IPS DF 4.7 (cell line): ENCODE data around the gene CLIP1.
A peak's percentile ranks its signal among the peaks of the same experiment; 100 is the strongest.
"Not testable (repeated sequence)": the region's sequence is repeated elsewhere in the genome, so short reads cannot be mapped to it uniquely, and the experiment has no call there.

Source experiments
- DNase-seq: peaks from one replicate; pipeline ENCODE4 v3.0.0-alpha.2; 2013; ENCODE audit warnings: low spot score; ENCODE audit errors: extremely low read depth

Gene CLIP1

DNA sequence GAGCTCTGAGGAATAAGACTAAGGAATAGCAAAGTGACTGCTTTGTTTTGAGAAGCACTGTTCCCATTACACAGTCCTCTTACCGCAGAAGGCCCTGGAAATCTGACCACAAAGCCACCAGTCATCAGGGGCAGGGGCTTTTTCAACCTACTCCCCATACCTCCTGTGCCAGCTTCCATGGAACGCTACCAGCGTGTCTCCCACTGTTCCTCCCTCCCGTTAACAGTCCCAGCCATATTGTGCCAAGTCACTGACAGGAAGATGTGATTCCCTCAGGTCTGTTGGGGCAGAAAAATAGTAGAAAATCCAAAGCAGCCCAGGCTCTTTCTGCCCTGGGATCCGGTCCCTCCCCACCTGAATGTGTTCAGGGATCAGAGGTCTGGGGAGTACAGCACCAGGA, 109.5 kb downstream of the CLIP1 start:
- DNase-seq: no peak

GRCh38 chr12:122311696-122312095, 110.8 kb downstream of the CLIP1 start:
- DNase-seq: no peak

- DNase-seq: no peak
Observed at GRCh38 chr12:122310626-122311333, 111.7 kb downstream of the CLIP1 start.

- no peak for DNase-seq
Observed at GRCh38 chr12:122309564-122310121, 112.8 kb downstream of the CLIP1 start.

- no peak for DNase-seq
Observed at GRCh38 chr12:122308811-122309210, 113.7 kb downstream of the CLIP1 start.

DNA sequence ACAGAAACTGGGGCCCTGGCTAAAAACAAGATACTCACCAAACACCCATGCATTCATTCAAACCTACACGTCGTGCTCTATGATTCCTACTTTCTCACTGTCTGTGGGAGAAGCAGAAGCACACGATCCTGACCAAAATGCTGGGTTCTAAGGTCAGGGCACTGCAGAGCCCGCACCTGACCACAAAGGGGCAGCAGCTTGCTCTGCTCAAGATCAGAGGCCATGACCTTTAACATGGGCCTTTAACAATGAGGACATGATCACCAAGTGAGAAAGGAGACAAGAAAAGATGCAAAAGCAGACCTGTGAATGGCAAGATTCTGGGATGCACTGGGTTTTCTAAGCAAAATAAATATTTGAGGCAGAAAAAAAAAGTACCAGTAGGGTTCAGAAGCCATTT, 116.1 kb downstream of the CLIP1 start:
- no peak for DNase-seq

DNA sequence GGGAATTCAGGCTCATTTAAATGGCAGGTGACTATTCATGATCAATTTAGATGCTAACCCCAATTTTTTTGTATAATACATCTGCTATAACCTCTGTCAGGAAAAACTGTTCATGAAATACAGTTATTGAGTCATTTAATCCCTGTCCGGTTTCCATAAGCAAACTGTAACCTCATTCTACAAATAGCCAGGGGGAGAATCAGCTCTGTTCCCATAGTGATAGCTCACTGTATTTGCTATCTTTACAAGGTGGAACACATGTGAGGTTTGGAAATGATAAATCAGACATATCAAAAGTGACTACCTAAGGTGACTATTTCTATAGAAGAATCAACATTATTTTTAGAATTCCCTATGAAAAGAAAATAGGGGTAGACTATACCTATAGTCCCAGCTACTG, 117.5 kb downstream of the CLIP1 start:
- no peak for DNase-seq

DNA sequence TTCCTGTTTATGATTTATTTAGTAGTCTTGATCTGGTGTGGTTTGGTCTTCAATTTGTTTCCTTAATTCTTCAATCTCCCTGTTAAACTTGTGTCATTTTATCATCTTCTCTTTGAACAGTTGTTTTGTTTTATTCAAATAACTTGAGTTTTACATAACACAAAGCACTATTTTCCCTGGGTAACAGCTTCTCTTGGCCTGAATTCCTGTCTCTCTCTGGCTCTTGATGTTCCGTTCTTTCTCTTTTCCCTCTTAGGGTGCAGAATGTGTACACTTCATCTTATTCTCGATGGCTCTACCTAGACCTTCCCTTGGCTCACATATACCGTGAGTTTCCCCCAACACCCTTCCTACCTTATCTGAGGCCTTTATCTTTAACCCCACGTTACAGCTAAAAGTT, 119.4 kb downstream of the CLIP1 start:
- no peak for DNase-seq

DNA sequence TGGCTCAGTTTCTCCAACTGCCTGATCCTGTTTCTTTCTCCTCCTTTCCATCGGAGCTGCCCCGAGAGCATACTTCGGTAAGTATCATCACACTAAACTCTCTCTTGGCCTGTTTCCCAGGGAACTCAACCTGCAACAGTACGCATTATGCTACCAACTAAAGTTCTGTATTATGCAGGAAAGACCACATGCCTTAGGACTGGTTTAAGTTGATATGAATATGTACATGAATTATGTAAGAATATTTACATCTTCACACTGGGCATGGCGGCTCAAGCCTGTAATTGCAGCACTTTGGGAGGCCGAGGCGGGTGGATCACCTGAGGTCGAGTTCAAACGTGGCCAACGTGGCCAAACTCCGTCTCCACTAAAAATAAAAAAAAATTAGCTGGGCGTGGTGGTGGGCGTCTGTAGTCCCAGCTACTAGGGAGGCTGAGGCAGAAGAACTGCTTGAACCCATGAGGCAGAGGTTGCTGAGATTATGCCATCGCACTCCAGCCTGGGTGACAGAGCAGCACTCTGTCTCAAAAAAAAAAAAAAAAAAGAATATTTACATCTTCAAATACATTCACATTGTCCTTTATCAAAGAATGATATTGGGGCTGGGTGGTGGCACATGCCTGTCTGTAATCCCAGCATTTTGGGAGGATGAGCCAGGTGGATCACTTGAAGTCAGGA, 124.3 kb downstream of the CLIP1 start:
- no peak for DNase-seq

- no peak for DNase-seq
Observed at GRCh38 chr12:122297494-122297893, 125.0 kb downstream of the CLIP1 start.

DNA sequence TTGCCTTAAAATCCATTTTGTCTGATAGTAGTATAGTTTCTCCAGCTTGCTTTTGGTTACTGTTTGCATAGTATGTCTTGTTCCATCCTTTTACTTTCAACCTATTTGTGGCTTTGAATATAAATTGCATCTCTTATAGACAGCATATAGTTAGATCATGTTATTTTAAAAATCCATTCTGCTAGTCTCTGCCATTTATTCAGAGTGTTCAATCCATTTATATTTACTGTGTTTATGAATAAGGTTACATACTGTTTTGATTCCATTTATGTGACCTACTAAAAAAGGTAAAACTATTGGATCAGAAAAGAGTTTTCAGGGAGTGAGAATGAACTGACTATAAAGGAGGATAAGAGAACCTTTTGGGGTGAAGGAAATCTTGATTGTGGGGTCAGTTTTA, 126.6 kb downstream of the CLIP1 start:
- DNase-seq: no peak

DNA sequence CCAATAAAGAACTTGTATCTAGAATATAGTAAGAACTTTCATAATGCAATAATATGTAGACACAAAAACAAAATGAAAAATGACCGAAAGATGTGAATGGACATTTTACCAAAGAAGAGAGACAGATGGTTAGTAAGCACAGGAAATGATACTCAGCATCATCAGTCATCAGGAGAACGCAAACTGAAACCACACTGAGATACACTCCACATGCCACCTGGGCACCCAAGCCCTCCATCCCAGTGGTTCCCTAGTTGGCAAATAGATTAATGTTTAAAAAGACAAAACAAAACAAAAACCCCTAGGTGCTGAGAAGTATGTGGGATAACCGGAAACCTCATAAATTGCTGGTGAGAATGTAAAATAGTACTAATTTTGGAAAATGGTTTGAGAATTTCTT, 129.4 kb downstream of the CLIP1 start:
- DNase-seq: no peak

DNA sequence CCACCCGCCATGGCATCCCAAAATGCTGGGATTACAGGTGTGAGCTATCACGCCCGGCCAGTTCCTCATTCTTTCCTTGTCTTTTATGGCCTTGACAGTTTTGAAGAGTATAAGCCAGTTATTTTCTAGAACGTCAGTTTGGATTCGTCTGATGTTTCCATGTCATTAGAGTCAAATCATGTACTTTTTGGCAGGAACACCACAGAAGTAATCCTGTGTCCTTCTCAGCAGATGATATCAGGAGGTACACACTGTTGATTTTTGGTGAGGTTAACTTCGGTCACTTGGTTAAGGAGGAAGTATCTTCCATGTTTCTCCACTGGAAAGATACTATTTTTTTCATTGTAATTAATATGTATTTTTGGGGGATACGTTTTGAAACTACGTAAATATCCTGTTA, 131.0 kb downstream of the CLIP1 start:
- no peak for DNase-seq

DNA sequence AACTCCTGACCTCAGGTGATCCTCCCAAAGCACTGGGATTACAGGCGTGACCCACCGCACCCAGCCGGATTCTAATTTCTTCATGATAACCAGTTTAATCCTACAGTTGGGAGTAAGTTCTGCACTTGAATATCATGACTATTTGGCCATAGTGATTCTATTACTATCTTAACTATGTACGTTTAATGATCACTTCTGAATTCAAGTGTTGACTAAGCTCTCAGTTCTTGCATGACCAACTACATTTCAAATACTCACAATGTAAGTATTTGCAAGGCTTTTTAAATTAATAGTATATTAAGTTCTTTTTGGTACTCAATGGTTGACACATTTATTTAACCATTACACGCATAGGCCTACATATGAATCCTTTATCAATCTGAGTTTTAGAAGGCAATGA, 138.8 kb downstream of the CLIP1 start:
- DNase-seq: no peak

GRCh38 chr12:122282061-122282460, 140.4 kb downstream of the CLIP1 start:
- no peak for DNase-seq

- no peak for DNase-seq
Observed at GRCh38 chr12:122276242-122276641, 146.2 kb downstream of the CLIP1 start.

DNA sequence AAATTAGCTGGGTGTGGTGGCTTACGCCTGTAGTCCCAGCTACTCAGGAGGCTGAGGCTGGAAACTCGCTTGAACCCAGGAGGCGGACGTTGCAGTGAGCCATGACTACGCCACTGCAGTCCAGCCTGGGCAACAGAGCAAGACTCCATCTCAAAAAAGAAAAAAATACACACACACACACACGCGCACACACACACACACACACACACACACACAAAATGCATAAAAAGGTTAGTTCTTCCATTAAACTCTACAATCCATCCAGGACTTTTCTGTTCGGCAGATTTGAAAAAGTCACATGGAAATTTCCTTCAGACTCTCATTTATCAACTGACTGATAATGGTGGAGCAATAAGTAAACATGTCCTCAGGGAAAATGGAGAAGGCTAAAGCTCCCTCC, 147.0 kb downstream of the CLIP1 start:
- DNase-seq: no peak

GRCh38 chr12:122266230-122266901, 156.1 kb downstream of the CLIP1 start, which contains the start of gene VPS33A:
TSS of gene VPS33A (minus strand) at chr12:122266494. CDS start at chr12:122266408, 86 bp downstream.
- DNase-seq: peak; percentile 100

- no peak for DNase-seq
Observed at GRCh38 chr12:122265886-122266229, 156.6 kb downstream of the CLIP1 start.

- DNase-seq: no peak
Observed at GRCh38 chr12:122265476-122265875, 157.0 kb downstream of the CLIP1 start.

GRCh38 chr12:122260735-122261134, 161.7 kb downstream of the CLIP1 start:
- not testable (repeated sequence) for DNase-seq

- not testable (repeated sequence) for DNase-seq
Observed at GRCh38 chr12:122258939-122259338, 163.5 kb downstream of the CLIP1 start.
